ENCODE data around the gene MMRN1.
"Not testable (repeated sequence)": the region's sequence is repeated elsewhere in the genome, so short reads cannot be mapped to it uniquely, and the experiment has no call there.

MMRN1 gene

DNA sequence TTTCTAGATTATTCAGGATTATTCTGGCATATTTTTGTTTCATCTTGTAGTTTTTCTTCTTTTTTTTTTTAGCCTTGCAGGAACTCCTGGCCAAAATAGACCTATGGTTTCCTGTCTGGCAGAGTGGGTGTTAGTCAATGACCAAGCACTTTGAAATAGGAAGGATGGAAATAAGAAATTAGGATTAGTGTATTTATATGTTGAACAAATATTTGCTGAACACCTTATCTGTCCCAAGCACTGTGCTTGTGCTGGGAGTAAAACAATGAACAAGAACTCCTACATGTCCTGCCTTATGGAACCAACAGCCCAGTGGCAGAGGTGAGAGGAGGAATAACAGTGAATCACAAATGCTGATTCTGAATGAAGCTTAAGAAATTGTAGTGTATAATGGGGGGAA is 4.5 kb downstream of the MMRN1 start:
- no peak overlapping the region for H3K4me3 ChIP-seq (ENCODE audit: low read length)
- TF ChIP-seq ZNF274 (IDR thresholded peaks at IDR 0.05; ENCODE audit: low read depth, low read length): no peak

GRCh38 chr4:89899854-89900253 is 5.2 kb downstream of the MMRN1 start:
- H3K4me3 ChIP-seq (ENCODE audit: low read length): no peak overlapping the region

DNA sequence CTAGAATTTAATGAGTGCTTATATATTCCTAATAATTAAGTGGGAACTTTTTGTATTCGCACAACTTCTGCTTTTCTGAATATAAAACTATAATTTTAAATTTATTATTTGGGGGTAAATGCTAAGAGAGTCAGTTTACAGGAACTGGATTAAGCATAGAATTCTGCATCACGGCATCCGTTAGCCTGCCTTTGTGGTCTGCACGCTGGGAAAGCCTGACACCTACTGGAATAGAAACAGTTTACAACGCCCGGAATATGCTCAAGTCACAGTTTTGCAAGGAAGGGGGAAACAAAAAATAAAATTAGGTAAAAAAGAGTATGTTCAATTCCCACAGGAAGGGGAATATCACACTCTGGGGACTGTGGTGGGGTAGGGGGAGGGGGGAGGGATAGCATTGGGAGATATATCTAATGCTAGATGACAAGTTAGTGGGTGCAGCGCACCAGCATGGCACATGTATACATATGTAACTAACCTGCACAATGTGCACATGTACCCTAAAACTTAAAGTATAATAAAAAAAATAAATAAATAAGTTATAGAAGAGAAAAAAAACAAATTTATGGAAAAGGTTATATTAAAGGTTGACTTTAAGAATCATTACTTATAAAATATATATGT is 7.3 kb downstream of the MMRN1 start:
- H3K4me3 ChIP-seq (ENCODE audit: low read length): not testable (repeated sequence)

More at GRCh38 chr4:89899854-89900253, 5.2 kb downstream of the MMRN1 start:
- TF ChIP-seq ZNF274 (IDR thresholded peaks at IDR 0.05; ENCODE audit: low read depth, low read length): no peak

DNA sequence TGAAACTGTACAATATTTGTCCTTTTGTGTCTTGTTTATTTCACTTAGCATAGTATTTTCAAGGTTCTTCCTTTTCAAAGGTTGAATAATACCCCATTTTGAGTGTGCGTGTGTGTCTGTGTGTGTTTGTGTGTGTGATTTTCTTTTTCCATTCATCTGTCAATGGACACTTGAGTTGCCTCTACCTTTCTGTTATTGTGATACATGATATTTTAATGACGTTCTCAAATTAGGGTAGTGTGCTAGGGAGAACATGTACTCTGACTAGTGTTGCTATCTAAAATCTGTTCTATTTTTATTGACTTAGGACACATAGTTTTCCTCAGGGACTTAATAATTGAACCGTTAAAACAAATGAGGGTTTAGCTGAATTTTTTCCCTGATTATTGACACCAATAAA is 9.9 kb downstream of the MMRN1 start:
- TF ChIP-seq ZNF274 (IDR thresholded peaks at IDR 0.05; ENCODE audit: low read depth, low read length): no peak
- no peak overlapping the region for H3K4me3 ChIP-seq (ENCODE audit: low read length)

- no peak overlapping the region for H3K4me3 ChIP-seq (ENCODE audit: low read length)
- TF ChIP-seq ZNF274 (IDR thresholded peaks at IDR 0.05; ENCODE audit: low read depth, low read length): no peak
These were observed 11.7 kb downstream of the MMRN1 start for GRCh38 chr4:89906316-89906715.

DNA sequence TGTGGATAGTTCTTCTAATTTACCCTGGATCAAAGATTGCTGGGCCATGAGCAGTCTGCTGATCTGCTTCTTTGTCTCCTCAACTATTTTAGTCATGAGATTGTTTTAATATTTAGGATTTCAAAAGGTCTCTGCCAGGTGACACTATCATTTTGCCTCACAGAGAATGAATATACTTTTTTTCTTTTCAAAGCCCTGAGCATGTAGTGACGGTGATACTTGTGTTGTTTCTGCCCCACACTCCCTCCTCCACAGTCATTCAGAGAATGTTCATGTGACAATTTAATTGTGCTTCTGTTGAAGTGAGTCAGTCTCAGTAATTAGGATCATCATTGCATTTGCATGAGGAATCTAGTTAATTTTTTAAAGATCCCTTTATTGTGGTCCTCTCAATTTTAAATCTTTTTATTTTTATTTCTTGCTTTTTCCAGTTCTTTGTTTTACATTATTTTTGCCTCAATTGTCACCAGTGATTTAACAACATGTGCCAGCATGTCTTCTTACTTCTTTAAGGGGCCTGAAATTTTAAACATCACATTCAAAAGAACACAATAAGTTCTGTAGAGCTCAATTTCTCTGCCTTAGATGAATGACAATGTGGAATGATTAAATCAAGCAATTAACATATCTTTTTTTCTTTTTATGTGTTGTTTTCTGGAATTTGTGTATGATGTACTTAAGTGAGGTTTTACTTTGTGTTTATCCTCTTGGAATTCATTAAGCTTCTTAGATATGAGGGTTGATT is 12.3 kb downstream of the MMRN1 start:
- no peak overlapping the region for H3K4me3 ChIP-seq (ENCODE audit: low read length)

DNA sequence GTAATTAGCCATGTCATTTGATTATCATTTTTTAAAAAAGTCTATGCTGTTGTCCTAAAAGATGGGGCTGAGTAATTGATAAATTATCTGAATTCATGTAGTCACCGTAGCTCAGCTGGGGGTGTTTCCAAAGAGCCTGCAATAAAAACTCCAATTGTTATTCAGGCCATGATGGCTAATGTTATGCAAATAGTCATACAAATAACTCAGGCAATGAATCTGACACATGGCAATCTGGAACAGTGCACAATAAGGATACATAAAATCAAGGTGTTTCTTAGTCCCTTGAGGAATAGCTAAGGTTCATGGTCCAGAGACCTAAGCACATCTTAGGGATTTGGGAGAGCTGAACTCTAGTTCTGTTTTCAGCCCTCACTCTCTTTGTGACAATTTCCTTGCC is 15.2 kb downstream of the MMRN1 start:
- TF ChIP-seq ZNF274 (IDR thresholded peaks at IDR 0.05; ENCODE audit: low read depth, low read length): no peak
- H3K4me3 ChIP-seq (ENCODE audit: low read length): no peak overlapping the region

More for the DNA sequence above, 12.3 kb downstream of the MMRN1 start:
- TF ChIP-seq ZNF274 (IDR thresholded peaks at IDR 0.05; ENCODE audit: low read depth, low read length): no peak

DNA sequence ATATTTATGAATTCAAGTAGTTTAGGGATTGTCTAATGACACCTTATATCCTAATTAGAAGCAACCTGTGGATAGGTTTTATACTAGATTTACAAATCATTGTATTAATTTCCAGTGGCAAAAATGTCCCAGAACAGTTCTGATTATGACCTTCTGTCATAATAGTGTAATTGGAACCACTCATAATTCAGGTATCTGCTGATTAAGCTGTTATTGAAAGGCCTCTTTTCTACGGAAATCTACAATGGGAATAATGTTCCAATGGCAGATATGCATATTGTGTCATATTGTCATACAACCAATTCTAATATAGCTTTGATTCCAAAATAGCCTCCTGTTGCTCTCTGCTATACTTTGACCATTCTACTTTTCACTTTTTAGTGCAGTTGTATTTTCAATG is 19.0 kb downstream of the MMRN1 start:
- TF ChIP-seq ZNF274 (IDR thresholded peaks at IDR 0.05; ENCODE audit: low read depth, low read length): no peak
- H3K4me3 ChIP-seq (ENCODE audit: low read length): no peak overlapping the region

GRCh38 chr4:89914609-89915550 is 20.2 kb downstream of the MMRN1 start:
- TF ChIP-seq ZNF274 (IDR thresholded peaks at IDR 0.05; ENCODE audit: low read depth, low read length): no peak
- no peak overlapping the region for H3K4me3 ChIP-seq (ENCODE audit: low read length)

GRCh38 chr4:89915937-89916336 is 21.3 kb downstream of the MMRN1 start:
- H3K4me3 ChIP-seq (ENCODE audit: low read length): no peak overlapping the region
- TF ChIP-seq ZNF274 (IDR thresholded peaks at IDR 0.05; ENCODE audit: low read depth, low read length): no peak

- TF ChIP-seq ZNF274 (IDR thresholded peaks at IDR 0.05; ENCODE audit: low read depth, low read length): no peak
- no peak overlapping the region for H3K4me3 ChIP-seq (ENCODE audit: low read length)
These were observed 28.3 kb downstream of the MMRN1 start for GRCh38 chr4:89922848-89923416.

DNA sequence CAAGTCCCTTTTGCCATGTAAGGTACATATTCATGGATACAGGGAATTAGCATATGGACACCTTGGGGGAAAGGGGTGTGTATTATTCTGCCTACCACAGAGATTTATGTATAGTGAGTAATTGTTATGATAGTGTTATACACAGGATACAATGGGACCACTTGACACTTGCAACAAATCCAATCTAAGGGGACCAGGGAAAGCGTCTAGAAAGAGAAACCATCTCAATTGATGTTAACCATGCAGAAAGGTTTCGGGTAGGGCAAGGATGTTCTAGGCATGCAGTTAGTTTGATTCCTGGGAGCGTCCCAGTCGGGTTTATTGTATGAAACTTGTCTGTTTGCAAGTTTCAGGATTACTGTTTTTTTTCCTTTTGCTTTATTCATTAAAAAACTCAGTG is 34.2 kb downstream of the MMRN1 start:
- no peak for TF ChIP-seq ZNF274 (IDR thresholded peaks at IDR 0.05; ENCODE audit: low read depth, low read length)

GRCh38 chr4:89929425-89930159 is 34.9 kb downstream of the MMRN1 start:
- TF ChIP-seq ZNF274 (IDR thresholded peaks at IDR 0.05; ENCODE audit: low read depth, low read length): no peak

More for the DNA sequence above, 34.2 kb downstream of the MMRN1 start:
- H3K4me3 ChIP-seq (ENCODE audit: low read length): no peak overlapping the region

GRCh38 chr4:89939546-89939945 is 44.9 kb downstream of the MMRN1 start:
- no peak for TF ChIP-seq ZNF274 (IDR thresholded peaks at IDR 0.05; ENCODE audit: low read depth, low read length)
- H3K4me3 ChIP-seq (ENCODE audit: low read length): no peak overlapping the region

More at GRCh38 chr4:89929425-89930159, 34.9 kb downstream of the MMRN1 start:
- no peak overlapping the region for H3K4me3 ChIP-seq (ENCODE audit: low read length)
